ENCODE data around the gene PDCD1.
A peak's percentile ranks its signal among the peaks of the same experiment; 100 is the strongest.
"Not testable (repeated sequence)": the region's sequence is repeated elsewhere in the genome, so short reads cannot be mapped to it uniquely, and the experiment has no call there.

Gene PDCD1

DNA sequence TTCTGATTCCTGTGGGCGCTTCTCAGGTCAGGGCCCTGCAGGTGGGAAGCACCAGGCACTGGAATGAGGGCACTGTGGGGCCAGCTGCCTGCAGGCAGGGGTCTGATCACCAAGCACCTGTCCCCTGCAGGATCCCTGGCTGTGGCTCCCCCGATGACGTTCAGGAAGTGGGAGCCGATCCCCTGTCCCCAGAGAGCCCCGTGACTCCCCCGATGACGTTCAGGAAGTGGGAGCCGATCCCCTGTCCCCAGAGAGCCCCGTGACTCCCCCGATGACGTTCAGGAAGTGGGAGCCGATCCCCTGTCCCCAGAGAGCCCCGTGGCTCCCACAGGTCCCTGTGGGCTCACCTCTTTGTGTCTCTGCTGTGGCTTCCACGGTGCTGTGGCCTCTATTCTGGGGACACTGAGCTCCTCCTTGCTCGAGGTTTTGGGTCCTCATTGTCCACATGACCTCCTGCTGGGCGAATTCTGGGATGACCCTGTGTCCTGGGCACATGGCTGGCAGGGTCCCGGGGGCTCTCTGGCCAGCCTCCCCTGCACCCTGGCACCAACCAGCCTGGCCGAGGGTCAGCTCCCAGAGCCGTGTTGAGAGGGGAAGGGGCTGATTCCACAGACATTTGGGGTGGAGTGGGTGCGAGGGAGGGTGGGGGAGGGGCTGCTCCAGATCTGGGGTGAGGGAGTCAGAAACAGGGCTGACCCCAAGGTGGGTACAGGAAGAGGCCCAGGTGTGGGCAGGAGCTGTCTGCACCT is 44.9 kb downstream of the PDCD1 start:
- no peak for DNase-seq (ENCODE audit: low spot score)

DNA sequence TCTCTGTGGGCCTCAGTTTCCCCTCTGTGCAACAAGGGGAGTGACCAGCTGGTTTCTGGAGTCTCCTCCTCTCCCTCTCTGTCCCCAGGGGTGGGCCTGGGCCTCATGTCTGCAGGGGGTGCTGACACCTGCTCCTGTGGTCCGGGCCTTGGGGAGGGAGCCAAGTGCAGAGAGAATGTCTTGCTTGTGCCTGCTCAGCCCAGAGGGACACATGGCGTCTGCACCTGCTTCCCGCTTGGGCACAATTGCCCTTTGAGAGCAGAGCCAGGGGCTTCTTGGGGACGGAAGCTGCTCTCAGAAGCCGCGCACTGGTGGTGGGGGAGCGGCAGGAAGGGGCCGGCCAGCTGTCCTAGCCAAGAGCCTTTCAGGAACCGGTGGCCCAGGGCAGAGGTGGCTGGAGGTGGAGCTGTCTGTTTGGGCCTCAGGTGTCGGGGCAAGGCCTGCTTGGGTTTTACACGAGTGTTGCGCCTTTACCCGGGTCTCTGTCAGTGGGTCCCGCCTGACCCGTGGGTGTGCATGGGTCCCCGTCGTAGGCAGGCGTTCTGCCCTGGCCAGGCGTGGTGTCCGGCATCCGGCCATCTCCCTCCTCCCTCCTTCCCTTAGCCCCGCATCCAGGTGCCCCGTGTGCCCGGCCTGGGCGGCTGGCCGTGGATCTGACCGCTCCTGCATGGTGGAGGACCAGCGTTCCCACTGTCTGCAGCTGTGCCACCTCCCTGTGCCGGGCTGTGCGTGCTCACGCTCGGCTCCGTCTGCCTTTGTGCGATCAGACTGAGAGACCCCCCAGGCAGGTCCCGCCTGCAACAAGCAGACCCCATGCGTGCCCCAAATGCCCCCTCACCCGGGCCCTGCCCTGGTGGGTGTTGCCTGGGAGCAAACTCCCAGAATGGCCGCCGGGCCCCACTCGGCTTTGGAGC is 45.7 kb downstream of the PDCD1 start:
- DNase-seq (ENCODE audit: low spot score), result no peak

DNA sequence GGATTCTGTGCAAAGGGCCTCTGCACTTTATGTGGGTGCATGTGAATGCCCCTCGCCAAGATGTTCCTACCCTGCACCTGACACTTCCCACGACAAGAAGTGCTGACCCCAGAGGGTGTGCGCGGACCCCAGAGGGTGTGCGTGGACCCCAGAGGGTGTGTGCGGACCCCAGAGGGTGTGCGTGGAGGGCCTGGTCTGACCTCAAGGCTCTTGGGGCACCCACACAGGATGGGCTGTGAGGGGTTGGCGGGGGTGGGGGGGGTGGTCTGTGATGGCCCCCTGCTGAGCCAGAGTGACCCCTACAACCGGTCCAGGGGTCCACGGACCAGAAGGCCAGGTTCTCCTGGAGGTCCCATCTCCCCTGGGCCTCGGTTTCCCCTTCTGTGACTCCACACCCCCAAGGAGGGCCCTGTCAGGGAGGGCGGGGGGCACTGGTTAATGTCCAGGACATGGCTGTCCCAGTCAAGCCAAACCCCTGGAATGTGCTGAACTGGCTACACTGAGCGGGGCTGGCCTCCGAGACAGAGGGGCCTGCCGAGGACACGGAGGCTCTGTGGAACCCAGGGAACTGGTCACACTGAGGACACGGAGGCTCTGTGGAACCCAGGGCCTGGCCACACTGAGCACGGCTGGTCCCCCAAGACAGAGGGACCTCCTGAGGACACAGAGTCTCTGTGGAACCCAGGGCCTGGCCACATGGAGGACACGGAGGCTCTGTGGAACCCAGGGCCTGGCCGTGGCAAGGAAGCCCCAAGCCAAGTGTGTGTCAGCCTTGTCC is 46.6 kb downstream of the PDCD1 start:
- DNase-seq (ENCODE audit: low spot score), result no peak

DNA sequence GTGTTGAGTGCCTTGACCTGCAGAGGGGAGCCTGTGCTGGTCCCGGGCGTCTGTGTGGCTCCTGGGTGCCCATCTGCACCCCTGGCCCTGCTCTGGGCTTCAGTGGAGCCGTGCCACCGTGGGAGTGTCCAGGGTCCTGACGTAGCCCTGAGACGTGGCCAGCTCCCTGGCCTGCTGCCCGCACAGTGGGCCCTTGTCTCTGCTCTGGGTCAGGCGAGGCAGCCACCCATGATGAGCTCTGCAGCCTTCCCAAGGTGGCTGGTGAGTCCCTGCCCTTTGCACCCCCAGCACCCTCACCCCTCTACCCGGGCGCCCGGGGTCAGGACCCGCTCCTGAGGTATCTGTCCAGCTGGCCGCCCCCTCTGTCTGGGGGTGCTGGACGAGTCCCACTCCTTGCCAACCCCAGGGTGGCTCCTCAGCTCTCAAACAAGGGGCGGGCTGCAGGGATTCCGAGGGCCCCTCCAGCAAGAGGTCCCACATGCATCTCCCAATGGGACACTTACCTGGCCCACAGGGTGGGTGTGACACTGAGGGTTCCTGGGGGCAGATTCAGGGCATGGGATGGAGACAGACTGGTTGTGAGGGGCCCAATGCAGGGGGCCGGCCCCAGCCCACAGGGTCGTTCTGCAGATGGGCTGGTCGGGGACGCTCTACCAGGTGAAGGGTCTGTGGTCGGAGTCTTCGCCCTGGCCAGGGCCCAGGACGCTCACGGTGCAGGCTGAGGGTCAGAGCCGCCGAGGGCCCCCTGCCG is 47.3 kb downstream of the PDCD1 start:
- no peak for DNase-seq (ENCODE audit: low spot score)

DNA sequence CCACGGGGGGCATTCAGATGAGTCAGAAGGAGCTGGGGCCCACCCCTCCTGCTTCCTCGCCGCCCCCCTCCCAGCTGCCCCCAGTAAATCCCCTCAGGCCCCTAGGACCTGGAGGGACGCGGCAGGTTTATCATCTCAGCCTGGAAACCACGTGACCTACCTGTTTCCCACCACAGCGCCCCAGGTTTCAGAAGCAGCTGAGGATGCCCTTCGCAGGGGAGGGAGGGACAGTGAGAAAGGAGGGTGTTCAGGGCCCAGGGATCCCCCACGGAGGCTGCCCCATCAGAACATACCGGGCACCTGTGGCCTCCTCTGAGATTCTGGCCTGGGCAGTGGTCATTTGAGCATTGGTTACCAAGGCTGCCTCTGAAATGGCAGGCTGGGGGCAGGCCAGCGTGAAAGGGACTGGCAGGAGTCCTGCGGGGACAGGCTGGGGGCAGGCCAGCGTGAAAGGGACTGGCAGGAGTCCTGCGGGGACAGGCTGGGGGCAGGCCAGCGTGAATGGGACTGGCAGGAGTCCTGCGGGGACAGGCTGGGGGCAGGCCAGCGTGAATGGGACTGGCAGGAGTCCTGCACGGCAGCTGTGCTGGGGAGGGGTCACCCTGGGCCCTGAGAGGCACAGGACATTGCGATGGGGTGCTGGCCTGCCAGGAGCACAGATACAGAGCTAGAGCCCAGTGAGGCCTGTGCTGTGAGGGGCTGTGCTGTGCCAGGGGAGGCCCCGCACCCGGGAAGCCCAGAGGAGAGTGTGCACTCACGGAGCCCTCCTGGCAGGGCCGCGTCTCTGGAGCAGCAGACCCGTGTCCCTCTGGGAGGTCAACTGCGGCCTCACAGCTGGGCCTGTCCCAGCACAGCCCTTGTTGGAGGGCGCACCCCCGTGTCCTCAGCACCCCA is 48.1 kb downstream of the PDCD1 start:
- no peak for DNase-seq (ENCODE audit: low spot score)

DNA sequence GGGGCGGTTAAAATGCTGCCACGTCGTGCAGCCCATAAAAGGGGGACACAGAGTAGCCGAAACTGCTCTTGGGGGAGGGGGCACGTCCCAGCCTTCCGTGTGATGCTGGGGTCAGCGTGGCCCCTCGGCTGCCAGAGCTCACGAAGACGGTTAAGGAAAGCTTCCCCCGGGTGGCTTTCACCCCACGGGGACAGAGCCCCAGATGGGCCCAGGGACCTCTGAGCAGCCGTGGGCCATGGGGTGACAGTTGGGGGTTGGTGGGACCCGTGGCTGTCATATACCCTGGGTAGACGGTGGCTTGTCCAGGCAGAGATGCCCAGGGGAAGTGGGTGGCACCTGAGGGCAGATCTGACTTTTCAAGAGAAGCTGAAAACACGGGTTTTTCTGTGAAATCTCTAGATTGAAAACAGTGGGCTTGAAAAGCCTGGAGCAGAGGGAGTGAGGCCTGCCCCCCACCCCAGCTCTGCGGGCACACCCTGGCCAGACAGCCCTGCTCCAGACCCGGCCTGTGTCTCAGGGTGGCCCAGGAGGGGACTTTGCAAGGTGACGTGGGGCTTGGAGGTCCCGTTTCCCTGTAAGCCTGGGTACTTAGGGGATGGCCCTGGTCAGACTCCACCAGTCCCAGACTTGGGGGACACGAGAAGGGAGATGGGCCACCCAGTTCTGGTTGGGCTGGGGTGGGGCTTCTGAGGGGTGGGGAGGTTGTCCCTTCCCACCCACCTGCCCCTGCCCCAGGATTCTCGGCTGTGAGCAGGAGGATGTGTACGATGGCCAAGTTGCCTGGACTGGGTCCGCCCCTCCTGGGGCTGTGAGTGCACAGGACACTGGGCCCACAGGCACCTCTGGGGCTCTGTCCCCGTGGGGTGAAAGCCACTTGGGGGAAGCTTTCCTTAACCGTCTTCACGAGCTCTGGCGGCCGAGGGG is 49.0 kb downstream of the PDCD1 start:
- DNase-seq (ENCODE audit: low spot score), result no peak

DNA sequence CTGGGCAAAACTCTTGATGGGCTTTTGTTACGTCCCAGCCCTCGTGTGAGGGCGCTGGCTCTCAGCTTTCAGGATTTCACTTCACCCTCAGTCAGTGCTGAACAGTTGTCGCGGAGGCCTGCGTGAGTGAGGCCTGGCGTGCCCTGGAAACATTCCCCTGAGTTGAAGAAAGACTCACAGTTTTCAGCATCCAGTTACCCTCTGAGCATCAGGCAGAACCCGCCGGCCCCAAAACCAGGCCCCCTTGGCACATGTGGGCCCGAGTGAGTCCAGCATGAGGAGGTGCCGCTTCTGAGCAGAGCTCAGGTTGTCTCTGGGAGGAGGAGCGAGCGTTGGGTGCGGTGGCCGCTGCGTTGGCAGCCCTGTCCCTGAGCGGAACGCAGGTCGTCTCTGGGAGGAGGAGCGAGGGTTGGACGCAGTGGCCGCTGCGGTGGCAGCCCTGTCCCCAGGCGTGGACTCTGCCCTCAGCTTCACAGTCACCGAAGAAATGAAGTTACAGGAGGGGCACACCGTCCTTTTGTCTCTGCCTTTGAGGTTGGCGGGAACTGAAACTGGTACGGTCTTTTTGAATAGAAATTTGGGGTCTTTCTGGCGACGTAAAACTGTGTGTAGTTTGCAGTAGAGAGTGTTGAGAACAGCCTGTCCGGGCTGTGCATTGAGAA is 49.8 kb downstream of the PDCD1 start, which contains the start of gene NEU4:
TSS of gene NEU4 (plus strand) at position 473 of the 662 bp plus-strand sequence. CDS start 5,292 bp downstream, outside the sequence.
- DNase-seq (ENCODE audit: low spot score), result no peak

DNA sequence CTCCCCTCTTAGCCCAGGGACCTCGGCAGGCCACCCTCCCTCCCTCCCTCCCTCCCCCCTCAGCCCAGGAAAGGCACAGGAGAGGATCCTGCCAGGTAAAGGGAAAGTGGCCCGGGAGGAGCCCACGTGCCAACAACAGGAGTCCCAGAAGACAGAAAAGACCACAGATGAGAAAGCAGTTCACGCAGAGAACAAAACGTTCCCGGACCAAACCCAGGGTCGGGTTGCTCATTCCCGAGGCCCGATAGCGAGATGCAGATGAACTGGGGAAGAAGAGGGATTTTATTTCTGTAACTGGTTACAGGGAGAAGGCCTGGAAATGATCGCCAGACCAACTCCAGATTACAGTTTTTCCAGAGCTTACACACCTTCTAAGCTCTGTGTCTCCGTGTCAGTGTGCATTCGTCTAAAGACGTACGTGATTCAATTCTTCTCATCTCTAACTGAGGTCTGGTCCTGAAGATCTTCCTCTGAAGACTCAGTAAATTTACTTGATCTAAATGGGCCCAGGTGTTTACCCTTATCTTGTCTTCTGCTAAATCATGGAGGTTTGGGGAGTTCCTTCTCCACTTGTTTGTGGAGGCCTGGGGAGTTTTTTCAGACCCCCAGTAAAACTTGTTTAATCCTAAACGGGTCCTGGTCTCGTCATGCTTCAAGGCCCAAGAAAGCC is 50.5 kb downstream of the PDCD1 start:
- DNase-seq (ENCODE audit: low spot score), result no peak

DNA sequence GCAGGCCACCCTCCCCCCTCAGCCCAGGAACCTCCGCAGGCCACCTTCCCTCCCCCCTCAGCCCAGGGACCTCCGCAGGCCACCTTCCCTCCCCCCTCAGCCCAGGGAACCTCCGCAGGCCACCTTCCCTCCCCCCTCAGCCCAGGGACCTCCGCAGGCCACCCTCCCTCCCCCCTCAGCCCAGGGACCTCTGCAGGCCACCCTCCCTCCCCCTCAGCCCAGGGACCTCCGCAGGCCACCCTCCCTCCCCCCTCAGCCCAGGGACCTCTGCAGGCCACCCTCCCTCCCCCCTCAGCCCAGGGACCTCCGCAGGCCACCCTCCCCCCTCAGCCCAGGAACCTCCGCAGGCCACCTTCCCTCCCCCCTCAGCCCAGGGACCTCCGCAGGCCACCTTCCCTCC is 52.5 kb downstream of the PDCD1 start:
- not testable (repeated sequence) for DNase-seq (ENCODE audit: low spot score)

DNA sequence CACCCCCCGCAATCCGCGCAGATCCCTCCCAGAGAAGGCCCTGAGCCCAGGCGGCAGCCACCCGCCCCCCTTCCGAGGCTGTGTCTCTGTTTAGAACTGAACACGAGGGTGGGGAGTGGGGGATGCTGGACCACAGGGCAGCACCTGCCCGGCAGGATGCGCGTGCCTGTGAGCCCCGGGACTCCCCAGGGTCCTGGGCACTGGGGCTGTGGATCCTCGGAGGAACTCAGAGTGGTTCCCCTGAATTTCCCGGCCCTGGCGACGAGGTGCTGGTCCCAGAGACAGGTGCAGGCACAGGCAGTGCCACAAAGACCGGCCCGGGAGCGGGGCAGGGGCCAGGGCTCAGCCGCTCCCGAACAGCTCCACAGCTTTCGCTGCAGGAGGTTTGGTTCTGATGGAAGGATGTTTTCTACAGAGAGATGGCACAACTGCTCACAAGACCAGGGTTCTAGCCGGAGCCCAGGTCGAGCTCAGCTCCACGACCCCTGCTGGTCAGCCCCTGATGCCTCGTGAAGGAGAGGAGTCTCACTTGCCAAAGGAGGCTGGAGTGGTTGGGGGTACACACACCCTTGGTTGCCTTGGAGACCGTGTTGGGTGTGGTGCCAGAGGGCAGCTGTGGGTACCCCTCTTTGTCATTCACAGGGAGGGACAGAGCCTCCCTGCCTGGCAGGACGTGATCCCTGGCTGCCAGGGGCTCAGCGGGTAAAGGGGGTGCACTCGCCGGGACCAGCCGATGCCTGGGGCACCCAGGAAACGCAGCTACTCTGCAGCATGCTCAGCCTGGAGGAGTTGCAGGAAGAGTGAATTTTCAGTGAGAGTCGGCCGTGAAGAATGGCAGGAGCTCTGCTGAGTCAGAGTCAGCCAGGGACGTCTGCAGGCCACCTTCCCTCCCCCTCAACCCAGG is 54.1 kb downstream of the PDCD1 start:
- no peak for DNase-seq (ENCODE audit: low spot score)

DNA sequence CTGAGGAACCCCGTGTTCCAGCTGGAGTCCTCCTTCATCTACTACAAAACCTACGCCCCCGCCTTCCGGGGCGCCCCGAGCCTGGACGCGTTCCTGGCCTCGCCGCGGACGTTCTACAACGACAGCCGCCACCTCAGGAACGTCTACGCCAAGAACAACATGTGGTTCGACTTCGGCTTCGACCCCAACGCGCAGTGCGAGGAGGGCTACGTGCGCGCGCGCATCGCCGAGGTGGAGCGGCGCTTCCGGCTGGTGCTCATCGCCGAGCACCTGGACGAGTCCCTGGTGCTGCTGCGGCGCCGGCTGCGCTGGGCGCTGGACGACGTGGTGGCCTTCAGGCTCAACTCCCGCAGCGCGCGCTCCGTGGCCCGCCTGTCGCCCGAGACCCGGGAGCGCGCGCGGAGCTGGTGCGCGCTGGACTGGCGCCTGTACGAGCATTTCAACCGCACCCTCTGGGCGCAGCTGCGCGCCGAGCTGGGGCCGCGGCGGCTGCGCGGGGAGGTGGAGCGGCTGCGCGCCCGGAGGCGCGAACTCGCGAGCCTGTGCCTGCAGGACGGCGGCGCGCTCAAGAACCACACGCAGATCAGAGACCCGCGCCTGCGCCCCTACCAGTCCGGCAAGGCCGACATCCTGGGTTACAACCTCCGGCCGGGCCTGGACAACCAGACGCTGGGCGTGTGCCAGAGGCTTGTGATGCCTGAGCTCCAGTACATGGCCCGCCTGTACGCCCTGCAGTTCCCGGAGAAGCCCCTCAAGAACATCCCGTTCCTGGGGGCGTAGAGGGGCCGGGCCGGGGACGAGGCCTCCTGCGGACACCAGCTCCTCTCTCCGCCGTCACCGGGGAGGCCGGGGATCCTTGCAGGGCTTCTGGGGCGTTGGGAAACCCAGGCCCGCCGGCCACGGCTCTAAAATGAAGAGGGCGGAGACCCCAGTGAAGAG is 55.0 kb downstream of the PDCD1 start:
- peak; percentile 38 for DNase-seq (ENCODE audit: low spot score)

DNA sequence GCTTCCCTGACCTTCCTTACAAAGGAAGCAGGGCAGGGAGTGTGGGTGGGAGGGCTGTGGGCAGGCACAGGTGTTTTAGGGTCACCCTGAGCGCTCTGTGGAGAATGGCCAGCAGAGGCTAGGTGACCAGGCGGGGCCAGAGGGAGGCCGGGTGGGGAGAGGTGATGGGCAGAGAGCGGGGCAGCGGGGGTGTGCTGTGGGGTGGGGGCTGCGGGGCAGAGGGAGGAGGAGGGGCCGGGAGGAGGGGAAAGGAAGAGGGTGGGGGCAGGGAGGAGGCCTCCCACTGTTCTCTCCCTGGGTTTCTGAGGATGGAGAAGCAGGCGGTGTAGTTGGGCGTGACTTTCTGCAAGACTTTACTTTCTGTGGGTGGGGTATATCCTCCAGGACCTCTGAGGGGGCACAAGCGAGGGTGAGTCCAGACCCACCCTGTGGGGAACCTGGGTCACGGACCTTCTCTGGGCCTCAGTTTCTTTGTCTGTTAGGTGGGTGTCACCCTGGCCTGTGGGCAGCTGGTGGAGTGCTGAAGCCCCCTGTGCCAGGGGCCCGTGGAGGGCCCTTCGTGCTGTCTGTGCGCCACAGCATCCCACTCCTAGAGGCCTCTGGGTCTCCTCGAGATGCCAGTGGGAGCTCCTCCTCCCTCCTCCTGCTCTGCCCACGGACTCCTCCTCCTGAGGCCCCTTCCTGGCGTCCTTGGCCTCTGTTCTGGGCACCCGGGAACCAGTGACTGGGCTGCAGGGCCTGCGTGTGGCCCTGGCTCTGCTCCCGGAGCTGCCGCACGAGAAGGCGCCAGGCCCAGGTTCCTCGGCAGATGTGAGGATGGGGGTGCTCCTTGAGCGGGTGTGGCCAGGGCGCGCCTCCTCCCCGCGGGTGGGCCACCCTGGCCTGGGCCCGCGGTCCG is 56.0 kb downstream of the PDCD1 start:
- DNase-seq (ENCODE audit: low spot score), result no peak

DNA sequence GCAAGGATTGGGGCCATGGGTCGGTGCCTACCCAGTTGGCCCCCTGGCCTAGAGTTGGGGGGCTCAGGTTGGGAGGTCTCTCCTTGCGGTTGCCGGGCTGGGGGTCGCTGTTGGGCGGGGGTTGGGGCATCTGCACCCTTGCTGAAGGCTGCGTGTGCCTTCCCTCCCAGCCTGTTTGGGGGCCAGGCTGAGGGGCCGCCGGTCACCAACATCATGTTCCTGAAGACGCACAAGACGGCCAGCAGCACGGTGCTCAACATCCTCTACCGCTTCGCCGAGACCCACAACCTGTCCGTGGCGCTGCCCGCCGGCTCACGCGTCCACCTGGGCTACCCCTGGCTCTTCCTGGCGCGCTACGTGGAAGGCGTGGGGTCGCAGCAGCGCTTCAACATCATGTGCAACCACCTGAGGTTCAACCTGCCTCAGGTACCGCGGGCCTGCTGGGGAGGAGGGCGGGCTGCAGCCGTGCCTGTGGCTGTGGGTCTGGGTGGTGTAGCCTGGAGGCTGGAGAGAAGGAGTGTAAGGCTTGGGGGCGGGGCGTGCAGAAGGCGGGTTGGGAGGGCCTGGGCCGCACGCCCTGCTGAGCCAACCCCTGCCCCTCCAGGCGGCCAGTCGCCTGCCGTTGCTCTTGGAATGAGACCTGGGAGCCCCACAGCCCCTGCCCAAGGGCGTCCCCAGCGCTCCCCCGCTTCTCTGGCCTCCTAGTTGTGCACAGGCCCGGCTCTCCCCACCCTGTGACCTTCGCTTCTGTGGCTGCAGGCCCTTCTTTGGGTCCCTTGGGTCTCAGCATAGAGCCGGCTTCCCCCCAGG is 56.9 kb downstream of the PDCD1 start:
- no peak for DNase-seq (ENCODE audit: low spot score)

Data from activated CD4-positive, alpha-beta T cell treated with anti-CD3 and anti-CD28 coated beads, Interleukin-2, Interleukin-4, amounts not matched to agents 100 ng/mL and 50 ng/mL, durations not matched to agents 16 hours and 8 hours (primary cell).